SH-SY5Y (cell line): Measurements from ENCODE around the gene CLCN7.

Experiments
- GATA2 ChIP-seq: IDR thresholded peaks from 2 replicates; pipeline ENCODE4 v1.6.1; 2011; ENCODE audit warnings: mild to moderate bottlenecking, low read depth, low read length
- GATA3 ChIP-seq: IDR thresholded peaks from 2 replicates; pipeline ENCODE4 v1.6.1; 2011; ENCODE audit warnings: low read depth, mild to moderate bottlenecking, low read length, moderate library complexity

DNA sequence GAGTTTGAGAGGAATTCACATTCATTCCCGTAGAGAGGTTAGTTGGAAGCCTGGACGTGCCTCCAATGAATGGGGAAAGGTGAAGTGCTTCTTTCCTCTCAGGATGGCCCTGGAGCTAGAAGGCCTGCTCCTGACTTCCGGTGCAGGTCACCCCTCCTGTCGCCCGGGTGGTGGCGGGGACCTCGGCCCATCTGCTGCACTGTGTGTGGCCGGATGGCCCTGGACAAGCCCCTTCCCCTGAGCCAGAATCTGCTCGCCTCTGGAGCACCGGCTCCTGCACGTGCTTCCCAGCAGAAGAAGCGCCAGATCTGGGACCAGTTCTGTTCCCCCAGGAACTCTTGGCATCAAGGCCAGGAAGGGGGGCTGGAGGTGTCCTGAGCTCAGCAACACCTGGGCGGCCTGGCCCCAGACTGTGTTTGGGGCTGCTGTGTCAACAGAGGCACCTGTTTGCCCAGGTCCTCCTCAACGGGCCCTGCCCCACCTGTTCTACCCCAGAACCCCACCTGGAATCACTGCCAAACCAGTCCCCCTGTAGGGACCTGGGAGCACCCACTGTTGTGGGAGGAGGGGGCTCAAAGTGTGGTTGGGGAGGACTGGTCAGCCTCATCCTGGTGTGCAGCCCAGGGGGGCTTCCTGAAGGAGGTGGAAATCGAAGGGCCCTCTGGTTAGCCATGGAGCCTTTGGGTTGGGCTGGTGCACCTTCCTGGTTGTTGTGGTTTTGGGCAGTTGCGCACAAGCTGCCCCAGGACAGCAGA, 49.0 kb downstream of the CLCN7 start:
- TF ChIP-seq GATA3 (no peak), GATA2 (no peak)
